IMR-90 (cell line): Measurements from ENCODE around the gene MRPL4. TPM values are rescaled to one million over a fixed set of nuclear protein-coding genes. Genes with fewer than 3 reads are reported as not detected.

Experiments
- ATAC-seq: fragments of 200-7000 bp; cut with Tn5 transposase; 2 replicates; pipeline ENCODE4 v1.9.1; 2020; ENCODE audit warnings: low read depth, mild to moderate bottlenecking, moderate library complexity
- BruUV-seq: library from RNA; stranded (reverse); fragments of 400-500 nt; replicated peaks from 2 replicates; lab custom pipeline; 2021; lab: Mats Ljungman, UMichigan
- CTCF ChIA-PET: fragments of 300-600 bp; formaldehyde crosslinking; extraction: SDS; loops from one replicate; lab custom pipeline; 2021; ENCODE audit warnings: antibody characterized with exemption; lab: Yijun Ruan, JAX
- POLR2A ChIA-PET: fragments of 300-600 bp; sonication (Branson Sonifier 250); formaldehyde crosslinking; loops from one replicate; lab custom pipeline; 2022; ENCODE audit warnings: antibody characterized with exemption; ENCODE audit not compliant: unreplicated experiment; lab: Charles Lee
- DNase-seq: peaks from one replicate; pipeline ENCODE4 v3.0.0; 2013
- H2AFZ ChIP-seq: replicated peaks from 2 replicates; pipeline ENCODE3; 2013; ENCODE audit warnings: low read length, mild to moderate bottlenecking; ENCODE audit not compliant: poor library complexity
- H2AK5ac ChIP-seq: 2 replicates; pipeline ENCODE4 v1.6.1; 2013; ENCODE audit warnings: low read depth, low read length, inconsistent platforms
- H2AK9ac ChIP-seq: replicated peaks from 2 replicates; pipeline ENCODE3; 2013; ENCODE audit warnings: mild to moderate bottlenecking, low read depth, low read length, moderate library complexity; ENCODE audit not compliant: poor library complexity
- H2BK120ac ChIP-seq: 2 replicates; pipeline ENCODE4 v1.6.1; 2013; ENCODE audit warnings: low read depth, low read length, inconsistent platforms
- H2BK15ac ChIP-seq: 3 replicates; pipeline ENCODE4 v1.6.1; 2013; ENCODE audit warnings: low read depth, low read length, inconsistent platforms
- H2BK20ac ChIP-seq: 2 replicates; pipeline ENCODE4 v1.6.1; 2013; ENCODE audit warnings: low read depth, mild to moderate bottlenecking, inconsistent platforms, low read length, moderate library complexity
- H2BK5ac ChIP-seq: 2 replicates; pipeline ENCODE4 v1.6.1; 2013; ENCODE audit warnings: mild to moderate bottlenecking, low read depth, low read length, inconsistent platforms; ENCODE audit not compliant: poor library complexity, severe bottlenecking
- H3K14ac ChIP-seq: replicated peaks from 2 replicates; pipeline ENCODE4 v1.6.1; 2013; ENCODE audit warnings: low read depth, low read length, inconsistent platforms
- H3K18ac ChIP-seq: 2 replicates; pipeline ENCODE4 v1.6.1; 2013; ENCODE audit warnings: low read depth, low read length, control low read depth
- H3K23ac ChIP-seq: 2 replicates; pipeline ENCODE4 v1.6.1; 2013; ENCODE audit warnings: low read depth, low read length, inconsistent platforms
- H3K27ac ChIP-seq: 2 replicates; pipeline ENCODE4 v1.5.1; 2013; ENCODE audit warnings: mild to moderate bottlenecking, control low read depth, low read length; ENCODE audit not compliant: insufficient read depth
- H3K27me3 ChIP-seq: 2 replicates; pipeline ENCODE4 v1.6.1; 2013; ENCODE audit warnings: low read length; ENCODE audit not compliant: control insufficient read depth, insufficient read depth
- H3K36me3 ChIP-seq: 2 replicates; pipeline ENCODE4 v1.6.1; 2013; ENCODE audit warnings: low read length, mixed read lengths; ENCODE audit not compliant: control insufficient read depth, insufficient read depth
- H3K4ac ChIP-seq: 2 replicates; pipeline ENCODE4 v1.6.1; 2013; ENCODE audit warnings: low read depth, low read length, inconsistent platforms
- H3K4me1 ChIP-seq: 2 replicates; pipeline ENCODE4 v1.6.1; 2013; ENCODE audit warnings: low read length, mixed read lengths; ENCODE audit not compliant: control insufficient read depth, insufficient read depth
- H3K4me2 ChIP-seq: 2 replicates; pipeline ENCODE4 v1.6.1; 2013; ENCODE audit warnings: low read depth, mild to moderate bottlenecking, control low read depth, low read length, moderate library complexity
- H3K4me3 ChIP-seq: 2 replicates; pipeline ENCODE4 v1.5.1; 2013; ENCODE audit warnings: low read depth, mild to moderate bottlenecking, control low read depth, low read length, moderate library complexity; ENCODE audit not compliant: insufficient read depth
- H3K56ac ChIP-seq: 2 replicates; pipeline ENCODE4 v1.6.1; 2013; ENCODE audit warnings: low read length, inconsistent platforms; ENCODE audit not compliant: insufficient read depth; ENCODE audit errors: extremely low read depth
- H3K79me1 ChIP-seq, 2 experiments: 2 replicates each; pipeline ENCODE4 v1.6.1; 2013; ENCODE audit warnings: low read length in 2 of 2, inconsistent platforms in 1 of 2, low read depth in 1 of 2
- H3K9ac ChIP-seq: 2 replicates; pipeline ENCODE4 v1.6.1; 2013; ENCODE audit warnings: low read depth, low read length, control low read depth
- H3K9me1 ChIP-seq: 2 replicates; pipeline ENCODE4 v1.6.1; 2013; ENCODE audit warnings: low read length, inconsistent platforms; ENCODE audit not compliant: insufficient read depth
- H3K9me3 ChIP-seq: 2 replicates; pipeline ENCODE4 v1.6.1; 2013; ENCODE audit warnings: low read length; ENCODE audit not compliant: control insufficient read depth, insufficient read depth
- H4K20me1 ChIP-seq: 2 replicates; pipeline ENCODE4 v1.6.1; 2013; ENCODE audit warnings: low read length, inconsistent platforms; ENCODE audit not compliant: insufficient read depth
- H4K5ac ChIP-seq: 2 replicates; pipeline ENCODE4 v1.6.1; 2013; ENCODE audit warnings: mild to moderate bottlenecking, low read depth, low read length, control low read depth
- H4K8ac ChIP-seq, 2 experiments: 2 replicates each; pipeline ENCODE4 v1.6.1; 2013; ENCODE audit warnings: low read depth in 2 of 2, low read length in 2 of 2, control low read depth in 1 of 2, inconsistent platforms in 1 of 2
- H4K91ac ChIP-seq: 2 replicates; pipeline ENCODE4 v1.6.1; 2013; ENCODE audit warnings: low read depth, low read length, inconsistent platforms; ENCODE audit not compliant: insufficient read depth
- CEBPB ChIP-seq: IDR thresholded peaks from 2 replicates; pipeline ENCODE4 v1.6.1; 2012; ENCODE audit warnings: low read depth, low read length, improper control_type of control experiment
- CHD1 ChIP-seq: IDR thresholded peaks from 2 replicates; pipeline ENCODE4 v1.6.1; 2012; ENCODE audit warnings: low read depth, low read length, improper control_type of control experiment
- FOS ChIP-seq: fragments of 150-350 bp; IDR thresholded peaks from 2 replicates; pipeline ENCODE4 v1.6.1; 2016; ENCODE audit warnings: low read depth, low read length
- MAZ ChIP-seq: IDR thresholded peaks from 2 replicates; pipeline ENCODE4 v1.6.1; 2012; ENCODE audit warnings: low read depth, mild to moderate bottlenecking, low read length, improper control_type of control experiment, moderate library complexity, borderline replicate concordance
- NFE2L2 ChIP-seq: fragments of 150-350 bp; IDR thresholded peaks from 2 replicates; pipeline ENCODE4 v1.6.1; 2016; ENCODE audit warnings: low read depth, mild to moderate bottlenecking, low read length
- POLR2A ChIP-seq: IDR thresholded peaks from 2 replicates; pipeline ENCODE4 v1.6.1; 2012; ENCODE audit warnings: mild to moderate bottlenecking, low read depth, low read length
- RCOR1 ChIP-seq: IDR thresholded peaks from 2 replicates; pipeline ENCODE4 v1.6.1; 2012; ENCODE audit warnings: mild to moderate bottlenecking, low read length, improper control_type of control experiment; ENCODE audit not compliant: insufficient replicate concordance
- RFX5 ChIP-seq: IDR thresholded peaks from 2 replicates; pipeline ENCODE4 v1.8.0; 2012; ENCODE audit warnings: low read depth, mild to moderate bottlenecking, low read length, moderate library complexity
- SMC3 ChIP-seq: fragments of 150-350 bp; IDR thresholded peaks from 2 replicates; pipeline ENCODE4 v1.6.1; 2016; ENCODE audit warnings: low read depth, mild to moderate bottlenecking, antibody characterized with exemption, low read length, moderate library complexity
- WGBS, 2 experiments: methylation state at CpG; one replicate each; pipeline versions ENCODE4 v1.1.5 to v1.1.7; 2013; ENCODE audit warnings: missing lambda C conversion rate in 2 of 2; ENCODE audit not compliant: insufficient read length in 1 of 2; ENCODE audit errors: extremely low coverage in 2 of 2; 5-methylcytosine and 5-hydroxymethylcytosine counted together
- dilution Hi-C: fragments of 300-500 bp; cut with HindIII; formaldehyde crosslinking; loops from one replicate; pipeline ENCODE4 v1.14.3; 2018; ENCODE audit warnings: low sequenced_read_pairs; ENCODE audit not compliant: unreplicated experiment
- in situ Hi-C: fragments of 300-500 bp; cut with MboI; formaldehyde crosslinking; loops from 3 replicates; pipeline ENCODE4 v1.14.3; 2019; ENCODE audit warnings: low sequenced_read_pairs, inconsistent platforms, mixed read lengths
- intact Hi-C: fragments of 100-400 bp; cut with micrococcal nuclease; formaldehyde crosslinking; loops from 2 replicates; pipeline ENCODE4 v1.10.0; 2022
- polyA plus RNA-seq, 3 experiments: library from polyadenylated mRNA; depleted of rRNA; stranded (reverse); fragments of >200 nt; gene quantifications; 2 replicates each; pipeline ENCODE4 v1.2.3, GENCODE V29; 2012; ENCODE audit warnings: low replicate concordance in 1 of 3
- total RNA-seq: library from RNA; depleted of rRNA; stranded (reverse); fragments of >200 nt; gene quantifications from 2 replicates; pipeline ENCODE4 v1.2.3, GENCODE V29; 2012

MRPL4 gene
- total and polyA plus RNA-seq, 2 of the 4 experiments (the other 2 are of a cell fraction): 32.8 to 108 TPM

DNA sequence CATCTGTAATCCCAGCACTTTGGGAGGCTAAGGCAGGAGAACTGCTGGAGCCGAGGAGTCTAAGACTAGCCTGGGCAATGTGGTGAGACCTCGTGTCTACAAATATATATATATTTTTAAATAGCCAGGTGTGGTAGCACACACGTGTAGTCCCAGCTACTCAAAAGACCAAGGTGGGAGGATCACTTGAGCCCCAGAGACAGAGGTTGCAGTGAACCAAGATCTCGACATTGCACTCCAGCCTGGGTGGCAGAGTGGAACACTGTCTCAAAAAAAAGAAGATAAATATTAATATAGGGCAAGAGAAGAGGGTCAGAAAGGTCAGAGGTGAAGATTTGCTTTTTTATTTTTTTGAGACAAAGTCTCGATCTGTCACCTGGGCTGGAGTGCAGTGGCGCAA lies 5.5 kb upstream of the MRPL4 start:
- POLR2A ChIA-PET: no interaction called here
- Histone ChIP-seq H3K27me3 (no peaks in the 10 kb centered on the region), H3K23ac (no peak overlapping the region), H2BK15ac (no peak overlapping the region), H4K5ac (no peak overlapping the region), H3K56ac (no peak overlapping the region), H3K9me3 (no peaks in the 10 kb centered on the region), H2AK5ac (no peak overlapping the region), H3K4ac (no peak overlapping the region), H3K9me1 (peaks cover 3% of the 10 kb centered on the region; the same call in 1 of the 2 replicates), H2AK9ac (no peak overlapping the region), H3K79me1 (peaks cover 0 to 6% of the 10 kb centered on the region in 2 experiments; a peak in 1 of 4 replicates), H4K20me1 (no peaks in the 10 kb centered on the region), H2AFZ (no peak overlapping the region), H3K4me2 (no peak overlapping the region), H3K18ac (no peak overlapping the region), H3K36me3 (no peaks in the 10 kb centered on the region), H3K27ac (no peak overlapping the region), H3K9ac (no peak overlapping the region), H4K91ac (no peak overlapping the region), H4K8ac (no peak overlapping the region), H2BK5ac (no peak overlapping the region), H3K4me3 (no peak overlapping the region), H2BK20ac (no peak overlapping the region), H3K4me1 (peaks cover 2% of the 10 kb centered on the region; the same call in 1 of the 2 replicates), H3K14ac (no peak overlapping the region), H2BK120ac (no peak overlapping the region)
- DNase-seq: no peak
- in situ Hi-C loops (loop anchor here (10.0 kb wide), 1 partner anchor 302 kb away; no protein-coding TSS in a partner anchor), intact Hi-C loops (no loop called here), dilution Hi-C loops (no loop called here)
- no peak for ATAC-seq
- TF ChIP-seq POLR2A (no peak), SMC3 (no peak), NFE2L2 (no peak), CEBPB (no peak), RCOR1 (no peak), CHD1 (no peak), FOS (no peak), RFX5 (no peak), MAZ (no peak)
- WGBS, 2 experiments: 92% methylated on average over 2 of the region's 6 CpGs; no CpG with 5 or more reads in 1 of the 2 experiments
- CTCF ChIA-PET: no interaction called here
- BruUV-seq: no TSS peak
